HUES64 (cell line): ENCODE results near the gene CDC42EP2.

ENCODE experiments used
- H3K27ac ChIP-seq: 2 replicates; pipeline ENCODE4 v1.7.0; 2013; ENCODE audit warnings: low read depth, low read length, inconsistent platforms
- H3K27me3 ChIP-seq: 2 replicates; pipeline ENCODE4 v1.6.1; 2013; ENCODE audit warnings: mild to moderate bottlenecking, low read length; ENCODE audit not compliant: insufficient read depth
- H3K36me3 ChIP-seq: 2 replicates; pipeline ENCODE4 v1.6.1; 2013; ENCODE audit warnings: mild to moderate bottlenecking, low read length; ENCODE audit not compliant: insufficient read depth
- H3K4me1 ChIP-seq: 2 replicates; pipeline ENCODE4 v1.6.1; 2013; ENCODE audit warnings: mild to moderate bottlenecking, low read length, moderate library complexity; ENCODE audit not compliant: insufficient read depth
- H3K4me3 ChIP-seq: 2 replicates; pipeline ENCODE4 v1.5.1; 2013; ENCODE audit warnings: mild to moderate bottlenecking, low read length, moderate library complexity
- H3K9ac ChIP-seq: 2 replicates; pipeline ENCODE4 v1.6.1; 2013; ENCODE audit warnings: mild to moderate bottlenecking, low read depth, low read length
- H3K9me3 ChIP-seq: 2 replicates; pipeline ENCODE4 v1.6.1; 2013; ENCODE audit warnings: low read depth, low read length; ENCODE audit not compliant: insufficient read depth
- WGBS: fragments of 150-250, 120-280 bp; methylation state at CpG from one replicate; pipeline ENCODE4 v1.1.7; 2013; ENCODE audit warnings: missing lambda C conversion rate; 5-methylcytosine and 5-hydroxymethylcytosine counted together

Gene CDC42EP2

DNA sequence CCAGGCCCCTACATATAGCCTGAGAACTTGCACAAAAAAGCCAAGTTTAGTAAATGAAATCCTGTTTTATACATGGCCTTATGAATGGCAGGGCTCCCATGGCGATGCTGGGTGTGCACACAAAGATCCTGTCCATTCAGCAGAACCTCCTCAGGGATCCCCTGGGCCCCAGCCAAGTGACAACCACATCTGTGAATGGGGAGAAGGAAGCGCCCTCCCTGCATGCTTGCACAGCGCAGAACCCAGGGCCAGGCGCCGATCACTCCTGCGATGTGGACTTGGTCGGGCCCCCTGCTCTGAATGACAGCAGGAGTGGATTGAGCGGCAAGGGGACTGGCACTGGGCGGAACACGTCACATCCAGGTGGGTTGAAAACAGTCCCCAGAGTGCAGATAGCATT, 4.5 kb upstream of the CDC42EP2 start:
- Histone ChIP-seq H3K4me3 (no peak overlapping the region), H3K36me3 (no peaks in the 10 kb centered on the region), H3K27me3 (peaks cover 15% of the 10 kb centered on the region), H3K4me1 (0 out of 2 replicates have a peak, but pooled peaks cover 4% of the 10 kb centered on the region), H3K9me3 (no peaks in the 10 kb centered on the region), H3K27ac (no peak overlapping the region), H3K9ac (no peak overlapping the region)
- WGBS = 81% methylated on average over 10 of the region's 10 CpGs

DNA sequence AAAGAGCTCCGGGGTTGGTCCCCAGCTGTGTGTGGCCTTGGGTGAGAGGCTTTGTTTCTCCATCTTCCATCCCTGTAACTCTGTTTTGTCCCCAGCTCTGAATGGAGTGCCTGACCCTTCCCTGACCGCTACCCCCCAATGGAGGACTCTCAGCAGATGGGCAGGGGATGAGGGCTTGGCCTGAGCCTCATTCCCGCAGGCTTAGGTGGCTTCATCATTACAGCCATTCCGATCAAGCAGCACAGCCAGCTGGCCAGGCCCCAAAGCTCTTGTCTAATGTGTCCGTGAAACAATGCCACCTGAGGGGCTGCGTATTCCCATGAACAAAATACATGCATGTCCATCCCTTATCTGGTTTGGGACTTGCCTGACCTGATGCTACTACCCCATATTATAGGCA, 3.9 kb upstream of the CDC42EP2 start:
- H3K9me3 ChIP-seq = no peaks in the 10 kb centered on the region
- H3K27ac ChIP-seq = no peak overlapping the region
- no peak overlapping the region for H3K9ac ChIP-seq
- H3K4me1 ChIP-seq = 0 out of 2 replicates have a peak, but pooled peaks cover 4% of the 10 kb centered on the region
- no peaks in the 10 kb centered on the region for H3K36me3 ChIP-seq
- WGBS = 70% methylated on average over 5 of the region's 6 CpGs
- H3K27me3 ChIP-seq = peaks cover 15% of the 10 kb centered on the region
- H3K4me3 ChIP-seq = no peak overlapping the region

DNA sequence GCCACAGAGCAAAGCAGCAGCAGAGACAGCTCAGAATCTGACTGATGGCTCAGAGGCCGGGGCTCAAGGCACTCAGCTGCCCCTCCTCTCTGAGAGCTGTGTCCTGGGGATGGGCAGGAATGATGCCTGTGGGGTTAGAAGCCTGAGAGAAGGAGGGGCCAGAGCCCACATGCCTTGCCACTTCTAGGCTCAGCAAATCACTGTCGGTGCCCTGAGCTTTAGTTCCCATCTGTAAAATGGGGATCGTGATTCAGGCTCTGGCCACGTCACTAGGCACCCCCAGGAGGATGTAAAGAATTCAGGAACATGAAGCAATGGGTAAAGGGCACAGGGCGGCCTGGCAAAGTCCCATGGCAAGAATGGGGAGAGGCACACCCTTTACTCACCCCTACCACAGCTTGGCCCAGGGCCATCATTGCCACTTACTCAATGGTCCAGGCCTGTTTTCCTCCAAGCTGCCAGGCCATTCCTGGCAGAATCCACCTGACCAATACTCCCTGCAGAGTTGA, 3.4 kb upstream of the CDC42EP2 start:
- Histone ChIP-seq H3K4me1 (peaks cover 9% of the 10 kb centered on the region; the same call in 1 of the 2 replicates), H3K27ac (no peak overlapping the region), H3K9ac (no peak overlapping the region), H3K4me3 (no peak overlapping the region), H3K27me3 (peaks cover 15% of the 10 kb centered on the region), H3K36me3 (no peaks in the 10 kb centered on the region), H3K9me3 (no peaks in the 10 kb centered on the region)
- WGBS = 73% methylated on average over 5 of the region's 5 CpGs

DNA sequence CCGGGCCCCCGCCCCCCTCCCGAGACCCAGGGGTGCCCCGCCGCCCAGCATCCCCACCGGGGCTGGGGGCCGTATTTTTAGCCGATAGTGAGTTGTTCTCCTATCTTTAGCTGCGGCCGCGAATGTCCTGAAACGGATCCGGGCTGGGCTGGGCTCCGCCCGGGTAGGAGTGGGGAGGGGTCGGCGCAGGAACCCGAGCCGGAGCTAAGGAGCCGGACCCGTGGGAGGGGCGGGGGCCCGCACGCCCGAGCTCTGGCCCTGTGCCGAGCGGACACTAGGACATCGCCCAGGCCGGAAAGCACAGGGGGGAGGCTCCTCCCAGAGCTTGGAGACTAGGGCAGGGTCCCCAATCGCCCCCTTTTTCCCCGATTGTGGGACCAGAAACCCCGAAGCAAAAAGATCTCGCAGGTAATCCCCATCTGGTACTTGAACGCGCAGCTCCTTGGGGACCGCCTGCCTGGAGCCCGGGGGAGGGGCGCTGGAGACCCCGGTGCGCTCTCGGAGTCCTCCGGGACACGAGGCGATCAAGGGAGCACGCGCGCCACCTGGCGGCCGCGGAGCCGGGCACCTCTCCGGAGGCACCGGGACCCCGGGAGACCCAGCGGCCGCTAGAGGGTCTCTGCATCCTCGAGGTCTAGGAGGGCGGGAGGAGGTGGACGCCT, 669 bp downstream of the CDC42EP2 start:
- H3K9me3 ChIP-seq = no peaks in the 10 kb centered on the region
- H3K4me1 ChIP-seq = peaks cover 21% of the 10 kb centered on the region; the same call in 1 of the 2 replicates
- under 1% methylated on average over 59 of the region's 59 CpGs for WGBS
- H3K9ac ChIP-seq = peak overlapping the region; percentile 71
- H3K27ac ChIP-seq = peak overlapping the region; percentile 51; the same call in 1 of the 2 replicates
- peak overlapping the region; percentile 74 for H3K4me3 ChIP-seq
- peaks cover 15% of the 10 kb centered on the region for H3K27me3 ChIP-seq
- H3K36me3 ChIP-seq = peaks cover under 1% of the 10 kb centered on the region; the same call in 1 of the 2 replicates

DNA sequence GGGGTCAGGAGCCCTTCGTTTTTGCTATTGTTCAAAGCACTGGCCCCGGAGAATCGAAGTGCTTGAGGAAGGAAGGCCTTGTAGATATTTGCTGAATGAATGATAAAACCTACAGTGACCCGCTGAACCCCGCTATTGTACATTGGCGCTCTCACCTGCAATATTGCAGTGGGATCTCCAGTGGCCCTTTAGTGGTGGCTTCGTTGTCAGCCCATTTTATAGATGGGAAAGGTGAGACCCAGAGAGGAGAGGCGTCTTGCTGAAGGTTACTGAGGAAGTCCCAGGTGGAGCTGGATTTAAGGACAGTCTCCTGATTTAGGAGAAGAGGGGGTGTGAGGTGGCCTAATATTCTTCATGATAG, 1.2 kb downstream of the CDC42EP2 start:
- Histone ChIP-seq H3K27me3 (peaks cover 15% of the 10 kb centered on the region), H3K27ac (no peak overlapping the region), H3K9ac (no peak overlapping the region), H3K4me1 (peaks cover 19% of the 10 kb centered on the region; the same call in 1 of the 2 replicates), H3K36me3 (peaks cover 5% of the 10 kb centered on the region), H3K4me3 (peak overlapping the region; percentile 74), H3K9me3 (no peaks in the 10 kb centered on the region)
- WGBS = 45% methylated on average over 8 of the region's 8 CpGs

DNA sequence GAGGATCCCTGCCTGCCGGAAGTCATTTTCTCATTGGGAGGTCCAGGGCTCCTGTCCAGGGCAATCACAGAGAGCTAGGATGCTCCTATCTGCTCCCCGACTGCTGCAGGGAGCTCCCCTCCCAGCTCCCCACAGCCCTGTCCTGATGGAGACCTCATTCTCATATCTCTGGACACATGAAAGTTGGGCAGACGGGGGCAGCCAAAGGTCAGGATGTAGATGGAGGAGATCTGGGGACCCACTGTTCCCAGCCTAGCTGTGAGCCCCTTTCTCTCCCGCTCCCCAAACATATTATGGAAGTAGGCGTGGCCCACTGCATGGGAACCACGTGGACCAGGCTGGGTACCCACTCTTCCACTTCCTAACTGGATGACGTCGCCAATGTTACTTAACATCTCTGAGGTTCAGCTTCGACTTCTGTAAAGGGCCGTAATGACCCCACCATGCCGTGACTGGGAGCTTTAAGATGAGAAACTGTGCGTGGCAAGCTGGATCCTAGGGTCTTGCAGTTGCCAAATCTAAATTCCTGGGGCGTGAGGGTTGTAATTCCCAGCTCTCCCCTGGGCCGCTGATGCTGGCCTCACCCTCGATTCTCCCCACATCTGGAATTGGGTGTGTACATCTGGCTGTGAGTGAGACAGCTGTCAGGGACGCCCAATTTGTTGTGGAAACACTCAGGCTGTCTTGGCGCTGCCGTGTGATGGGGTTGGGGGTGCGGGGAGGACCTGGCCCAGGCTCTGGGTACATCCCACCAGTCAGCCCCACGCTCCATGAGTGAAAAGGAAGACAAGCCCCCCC, 1.8 kb downstream of the CDC42EP2 start:
- H3K27ac ChIP-seq = peak overlapping the region; percentile 42; the same call in 1 of the 2 replicates
- 70% methylated on average over 20 of the region's 20 CpGs for WGBS

DNA sequence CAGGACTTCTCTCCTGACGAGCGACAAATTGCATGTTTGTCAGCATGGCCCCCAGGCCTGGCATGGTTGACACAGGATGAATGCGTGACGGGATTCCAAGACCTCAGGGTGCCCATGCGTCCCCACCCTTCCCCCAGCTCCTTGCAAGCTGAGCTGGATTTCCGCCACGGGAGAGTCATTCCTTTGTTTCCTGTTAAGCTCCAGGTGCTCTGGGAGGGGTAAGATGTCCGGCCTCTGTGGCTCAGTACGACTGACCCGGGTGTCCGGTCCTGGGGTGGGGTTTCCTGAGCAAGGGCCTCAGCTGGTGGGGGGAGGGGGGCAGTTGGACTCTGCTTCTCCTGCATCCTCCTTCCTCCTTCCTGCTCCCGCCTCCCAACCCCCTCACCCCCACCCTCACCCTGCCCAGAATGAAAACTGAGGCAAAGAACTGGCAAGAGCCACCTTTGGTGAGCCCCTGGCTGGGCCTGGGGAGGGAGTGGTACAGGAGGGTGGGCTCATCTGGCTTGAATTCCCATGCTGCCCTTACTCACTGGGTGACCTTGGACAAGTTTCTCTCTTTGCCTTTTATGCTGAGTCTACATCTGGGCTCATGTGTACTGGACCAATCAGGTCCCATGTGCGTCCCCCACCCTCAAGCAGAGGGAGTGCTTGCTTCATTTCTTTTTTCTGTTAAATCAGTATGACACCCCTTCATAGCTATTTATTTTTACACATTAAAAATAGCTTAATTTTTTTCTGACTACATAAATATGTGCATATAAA, 2.5 kb downstream of the CDC42EP2 start:
- peak overlapping the region; percentile 31 for H3K4me3 ChIP-seq

More for the DNA sequence above, 1.8 kb downstream of the CDC42EP2 start:
- peaks cover 19% of the 10 kb centered on the region; the same call in 1 of the 2 replicates for H3K4me1 ChIP-seq
- H3K9ac ChIP-seq = 0 out of 2 replicates have a peak overlapping the region, but pooled peaks have one; percentile 11
- peak overlapping the region; percentile 74 for H3K4me3 ChIP-seq
- H3K27me3 ChIP-seq = peaks cover 15% of the 10 kb centered on the region
- peaks cover 11% of the 10 kb centered on the region for H3K36me3 ChIP-seq
- H3K9me3 ChIP-seq = no peaks in the 10 kb centered on the region

DNA sequence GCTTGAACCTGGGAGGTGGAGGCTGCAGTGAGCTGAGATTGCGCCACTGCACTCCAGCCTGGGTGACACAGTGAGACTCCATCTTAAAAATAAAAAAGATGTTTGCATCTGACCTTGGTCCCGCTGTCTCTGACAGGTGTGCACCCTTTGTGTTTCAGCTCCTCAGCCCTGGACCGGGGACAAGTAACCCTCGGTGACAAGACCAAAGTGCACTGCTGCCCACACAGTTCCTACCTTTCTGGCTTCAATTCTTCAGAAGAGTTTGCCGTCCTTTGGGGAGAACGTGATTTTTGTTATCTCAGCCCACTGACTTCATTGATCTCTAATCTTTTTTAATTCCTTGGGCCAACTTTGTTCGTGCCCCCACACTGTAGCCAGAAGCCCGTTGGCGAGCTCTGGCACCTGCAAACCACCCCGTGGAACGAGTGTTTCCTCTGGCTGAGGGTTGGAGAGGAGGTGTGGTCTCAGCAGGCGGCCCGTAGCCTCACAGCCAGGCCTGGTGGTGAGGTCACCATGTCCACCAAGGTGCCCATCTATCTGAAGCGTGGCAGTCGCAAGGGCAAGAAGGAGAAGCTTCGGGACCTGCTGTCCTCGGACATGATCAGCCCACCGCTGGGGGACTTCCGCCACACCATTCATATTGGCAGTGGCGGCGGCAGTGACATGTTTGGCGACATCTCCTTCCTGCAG, 5.9 kb downstream of the CDC42EP2 start:
- H3K27ac ChIP-seq = no peak overlapping the region
- 93% methylated on average over 22 of the region's 22 CpGs for WGBS
- H3K4me3 ChIP-seq = no peak overlapping the region
- no peaks in the 10 kb centered on the region for H3K9me3 ChIP-seq
- H3K27me3 ChIP-seq = no peaks in the 10 kb centered on the region
- peaks cover 19% of the 10 kb centered on the region; the same call in 1 of the 2 replicates for H3K4me1 ChIP-seq
- peaks cover 24% of the 10 kb centered on the region for H3K36me3 ChIP-seq
- no peak overlapping the region for H3K9ac ChIP-seq

More for the DNA sequence above, 2.5 kb downstream of the CDC42EP2 start:
- H3K36me3 ChIP-seq = peaks cover 19% of the 10 kb centered on the region
- 24% methylated on average over 12 of the region's 13 CpGs for WGBS
- H3K9me3 ChIP-seq = no peaks in the 10 kb centered on the region
- H3K9ac ChIP-seq = 0 out of 2 replicates have a peak overlapping the region, but pooled peaks have one; percentile 11
- H3K27ac ChIP-seq = peak overlapping the region; percentile 42
- H3K27me3 ChIP-seq = peaks cover 15% of the 10 kb centered on the region
- peaks cover 19% of the 10 kb centered on the region; the same call in 1 of the 2 replicates for H3K4me1 ChIP-seq

DNA sequence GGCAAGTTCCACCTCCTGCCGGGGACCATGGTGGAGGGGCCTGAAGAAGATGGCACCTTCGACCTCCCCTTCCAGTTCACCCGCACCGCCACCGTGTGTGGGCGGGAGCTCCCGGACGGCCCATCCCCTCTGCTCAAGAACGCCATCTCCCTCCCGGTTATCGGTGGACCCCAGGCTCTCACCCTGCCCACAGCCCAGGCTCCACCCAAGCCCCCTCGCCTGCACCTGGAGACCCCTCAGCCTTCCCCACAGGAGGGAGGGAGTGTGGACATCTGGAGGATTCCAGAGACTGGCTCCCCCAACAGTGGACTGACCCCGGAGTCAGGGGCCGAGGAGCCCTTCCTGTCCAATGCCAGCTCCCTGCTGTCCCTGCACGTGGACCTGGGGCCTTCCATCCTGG, 6.4 kb downstream of the CDC42EP2 start:
- Histone ChIP-seq H3K27me3 (no peaks in the 10 kb centered on the region), H3K27ac (no peak overlapping the region), H3K9me3 (no peaks in the 10 kb centered on the region), H3K36me3 (peaks cover 24% of the 10 kb centered on the region), H3K4me3 (no peak overlapping the region), H3K9ac (no peak overlapping the region), H3K4me1 (peaks cover 15% of the 10 kb centered on the region; the same call in 1 of the 2 replicates)
- 97% methylated on average over 15 of the region's 15 CpGs for WGBS

DNA sequence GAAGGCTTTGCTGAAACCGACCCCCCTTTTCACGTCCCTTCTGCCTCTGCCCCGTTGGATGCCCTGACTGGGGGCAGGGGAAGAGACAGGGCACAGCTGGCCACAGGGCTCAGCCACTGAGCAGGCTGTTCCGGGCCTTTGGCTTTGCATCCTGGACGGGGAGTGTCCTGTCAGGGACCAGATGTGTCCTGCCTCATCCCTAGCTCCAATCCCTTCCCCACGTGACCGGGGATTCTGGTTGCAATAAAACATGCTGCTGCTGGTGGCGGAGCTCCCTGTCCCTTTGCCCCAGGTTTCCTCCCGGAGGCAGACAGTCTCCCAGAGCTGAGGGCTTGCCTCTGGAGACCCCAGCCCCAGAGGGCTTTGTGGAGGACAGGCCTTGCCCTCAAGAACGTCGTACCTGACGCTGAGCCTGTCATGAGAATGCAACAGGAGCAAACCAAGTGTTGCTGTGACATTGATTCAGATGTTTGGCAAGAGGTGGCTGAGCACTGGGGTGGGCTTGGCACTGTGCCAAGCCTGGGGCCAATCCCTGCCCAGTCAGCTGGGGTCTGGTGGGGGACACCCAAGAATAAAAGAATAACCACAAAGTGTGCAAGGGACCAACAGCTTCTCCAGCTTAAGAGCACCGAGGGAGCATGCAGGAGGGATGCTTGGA, 7.3 kb downstream of the CDC42EP2 start:
- Histone ChIP-seq H3K27ac (no peak overlapping the region), H3K36me3 (peaks cover 24% of the 10 kb centered on the region), H3K9me3 (no peaks in the 10 kb centered on the region), H3K9ac (no peak overlapping the region), H3K4me3 (no peak overlapping the region), H3K27me3 (no peaks in the 10 kb centered on the region), H3K4me1 (peaks cover 6% of the 10 kb centered on the region; the same call in 1 of the 2 replicates)
- 91% methylated on average over 13 of the region's 13 CpGs for WGBS
